GM19455 (cell line): ENCODE data around the gene ZFR.

Source experiments
- ATAC-seq: cut with Tn5 transposase; IDR thresholded peaks from one replicate; pipeline ENCODE4 v1.9.1; 2021; ENCODE audit not compliant: unreplicated experiment

ZFR gene

DNA sequence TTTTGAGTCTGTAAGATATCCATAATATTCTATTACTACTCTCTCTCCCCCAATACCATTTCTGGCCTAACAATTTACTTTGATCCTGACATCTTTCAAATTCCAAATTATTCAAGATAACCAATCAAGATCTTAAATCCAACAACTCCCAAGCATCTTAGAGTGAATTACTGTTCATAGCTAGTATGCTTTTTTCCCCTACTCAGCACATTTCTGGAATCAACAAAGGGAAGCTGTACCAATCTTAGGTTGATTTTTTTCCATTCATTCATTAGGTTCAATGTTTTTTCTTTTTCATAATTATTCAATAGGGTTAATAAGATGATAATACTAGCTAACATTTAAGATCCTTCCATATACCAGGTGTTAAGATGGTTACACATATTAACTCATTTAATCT lies 81.5 kb downstream of the ZFR start:
- ATAC-seq = no peak

- no peak for ATAC-seq
Observed at GRCh38 chr5:32362527-32362926, 82.0 kb downstream of the ZFR start.

DNA sequence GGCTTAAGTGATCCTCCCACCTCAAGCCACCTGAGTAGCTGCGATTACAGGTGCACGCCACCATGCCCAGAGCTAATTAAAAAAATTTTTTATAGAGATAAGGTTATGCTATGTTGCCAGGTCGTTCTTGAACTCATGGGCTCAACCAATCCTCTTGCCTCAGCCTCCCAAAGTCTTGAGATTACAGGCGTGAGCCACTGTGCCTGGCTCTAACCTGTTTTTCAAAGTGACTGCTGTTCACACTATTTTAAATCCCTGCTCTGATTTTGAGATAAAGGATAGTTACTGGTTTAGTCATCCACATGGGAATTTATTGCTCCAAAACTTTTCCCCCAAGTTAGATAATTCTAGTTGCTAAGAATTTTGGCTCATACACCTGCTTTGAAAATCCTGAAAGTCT lies 83.6 kb downstream of the ZFR start:
- ATAC-seq = no peak

- no peak for ATAC-seq
Observed at GRCh38 chr5:32358611-32359010, 85.9 kb downstream of the ZFR start.

- ATAC-seq = no peak
Observed at GRCh38 chr5:32357658-32358057, 86.9 kb downstream of the ZFR start.

GRCh38 chr5:32355686-32356085 lies 88.9 kb downstream of the ZFR start:
- ATAC-seq = no peak

- ATAC-seq = no peak
Observed at GRCh38 chr5:32353420-32353819, 91.1 kb downstream of the ZFR start.

DNA sequence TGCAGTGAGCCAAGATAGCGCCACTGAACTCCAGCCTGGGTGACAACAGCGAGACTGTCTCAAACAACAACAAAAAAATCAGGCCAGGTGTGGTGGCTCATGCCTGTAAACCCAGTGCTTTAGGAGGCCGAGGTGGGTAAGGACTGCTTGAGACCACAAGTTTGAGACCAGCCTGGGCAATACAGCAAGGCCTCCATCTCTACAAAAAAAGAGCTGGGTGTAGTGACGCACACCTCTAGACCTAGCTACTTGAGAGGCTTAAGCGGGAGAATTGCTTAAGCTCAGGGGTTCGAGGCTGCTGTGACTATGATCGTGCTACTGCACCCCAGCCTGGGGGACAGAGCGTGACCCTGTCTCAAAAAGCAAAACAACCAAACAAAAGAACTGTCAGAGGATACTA lies 91.9 kb downstream of the ZFR start:
- ATAC-seq = no peak

GRCh38 chr5:32346869-32347268 lies 97.7 kb downstream of the ZFR start:
- no peak for ATAC-seq

DNA sequence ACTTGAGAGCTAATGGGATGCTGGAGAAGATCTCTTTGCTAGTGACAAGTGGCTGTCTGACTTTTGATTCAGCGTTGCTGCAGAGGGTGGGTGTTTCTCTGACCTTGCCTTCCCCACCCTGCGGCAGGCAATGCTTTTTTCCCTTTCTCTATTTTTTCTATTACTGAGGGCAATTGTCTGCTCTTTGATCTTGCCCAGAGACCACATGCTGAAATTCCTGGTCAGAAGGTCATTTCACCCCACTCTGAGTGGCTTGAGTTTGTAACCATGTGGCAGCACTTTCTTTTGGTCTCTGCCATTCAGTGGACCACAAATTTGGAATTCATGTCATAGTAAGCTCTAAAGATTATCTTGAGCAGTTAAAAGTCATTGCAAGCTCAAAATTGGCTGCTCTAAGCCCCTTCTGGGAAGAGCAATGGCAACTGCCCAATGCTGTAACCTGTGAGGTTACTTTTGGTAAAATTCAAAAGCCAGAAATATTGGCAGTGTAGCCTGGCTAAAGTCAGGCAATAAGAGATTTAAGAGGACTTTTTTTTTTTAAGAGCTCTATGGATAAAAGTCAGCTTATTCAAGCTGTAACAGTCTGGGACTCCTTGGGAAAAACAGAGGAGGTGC lies 101.4 kb downstream of the ZFR start:
- no peak for ATAC-seq

DNA sequence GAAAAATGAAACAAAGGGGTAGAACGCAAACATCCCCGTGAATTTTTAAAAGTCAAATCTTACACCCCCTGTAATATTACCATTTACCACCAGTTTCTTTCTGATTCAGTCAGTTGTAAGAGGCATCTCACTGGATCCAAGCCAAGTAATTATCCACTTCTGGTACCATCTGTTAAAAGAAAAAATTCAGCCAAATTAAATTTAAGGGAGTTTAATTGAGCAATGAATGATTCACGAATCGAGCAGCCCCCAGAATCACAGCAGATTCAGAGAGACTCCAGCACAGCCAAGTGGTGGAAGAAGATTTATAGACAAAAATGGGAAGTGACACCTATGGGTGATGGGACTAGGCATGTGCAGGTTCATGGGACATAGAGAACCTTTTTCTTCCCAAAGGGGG lies 101.9 kb downstream of the ZFR start:
- no peak for ATAC-seq

DNA sequence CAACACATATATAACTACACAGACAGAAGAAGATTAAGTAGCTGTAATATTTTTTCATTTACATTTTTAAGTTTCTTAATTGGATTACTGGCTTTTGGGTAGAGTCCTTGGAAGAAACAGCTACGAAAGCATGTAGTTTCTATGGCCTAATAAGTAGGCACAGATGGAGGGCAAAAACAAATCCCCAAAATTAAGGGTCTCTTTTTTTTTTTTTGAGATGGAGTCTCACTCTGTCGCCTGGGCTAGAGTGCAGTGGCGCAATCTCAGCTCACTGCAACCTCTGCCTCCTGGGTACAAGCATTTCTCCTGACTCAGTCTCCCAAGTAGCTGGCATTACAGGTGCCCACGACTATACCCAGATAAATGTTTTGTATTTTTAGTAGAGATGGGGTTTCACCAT lies 104.7 kb downstream of the ZFR start:
- ATAC-seq = no peak

GRCh38 chr5:32339198-32339597 lies 105.3 kb downstream of the ZFR start:
- no peak for ATAC-seq

- no peak for ATAC-seq
Observed at GRCh38 chr5:32332966-32333365, 111.6 kb downstream of the ZFR start.

GRCh38 chr5:32332361-32332760 lies 112.2 kb downstream of the ZFR start:
- ATAC-seq = no peak

DNA sequence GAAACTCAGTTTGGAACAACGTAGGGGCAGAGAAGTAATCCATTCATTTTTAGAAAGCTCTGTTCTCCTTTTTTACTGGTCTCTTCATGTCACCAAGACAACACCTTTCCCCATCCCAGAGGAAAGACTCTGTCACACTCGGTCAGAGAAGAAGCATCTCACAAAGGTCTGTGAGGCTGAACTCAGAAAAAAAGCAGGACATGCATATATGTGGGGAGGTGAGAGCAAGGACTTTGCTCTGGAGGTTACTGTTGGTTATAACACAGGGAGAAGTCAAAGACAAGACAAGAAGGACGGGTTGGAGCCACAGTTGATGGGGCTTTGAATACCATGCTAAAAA lies 112.6 kb downstream of the ZFR start:
- ATAC-seq = no peak

DNA sequence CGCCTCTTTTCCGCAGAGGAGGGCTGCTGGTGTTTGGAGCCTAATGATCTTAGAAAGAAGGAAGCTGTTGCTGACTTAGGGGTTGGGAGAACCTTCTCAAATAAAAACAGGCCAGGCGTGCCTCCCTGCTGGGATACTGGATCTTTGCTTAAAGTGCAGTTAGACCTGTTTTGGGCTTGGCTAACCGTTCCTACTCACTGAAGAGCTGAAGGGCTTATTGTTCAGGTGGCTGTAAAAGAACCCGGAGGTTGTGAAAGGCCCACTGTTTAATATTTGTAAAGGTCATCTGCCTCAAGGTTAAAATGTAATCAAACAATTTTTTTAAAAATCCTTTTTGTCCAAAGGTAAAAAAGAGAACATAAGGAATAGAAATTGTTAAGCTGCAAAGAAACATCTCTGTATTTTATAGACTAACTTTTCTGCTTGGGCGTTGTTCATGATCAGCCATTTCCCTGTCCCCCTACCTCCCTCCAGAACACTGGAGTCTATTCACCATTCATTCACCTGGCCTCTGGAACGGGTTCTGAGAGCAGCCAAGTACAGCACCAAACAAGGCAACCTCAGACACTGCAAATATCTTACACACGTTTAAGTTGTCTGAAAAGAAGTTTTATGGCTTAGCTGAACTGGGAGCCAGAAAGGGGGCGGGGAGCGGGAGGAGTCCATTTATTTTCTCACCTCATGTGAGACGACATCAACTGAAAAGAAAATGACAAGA lies 113.2 kb downstream of the ZFR start:
- ATAC-seq = no peak

- ATAC-seq = no peak
Observed at GRCh38 chr5:32330126-32330971, 114.2 kb downstream of the ZFR start.

DNA sequence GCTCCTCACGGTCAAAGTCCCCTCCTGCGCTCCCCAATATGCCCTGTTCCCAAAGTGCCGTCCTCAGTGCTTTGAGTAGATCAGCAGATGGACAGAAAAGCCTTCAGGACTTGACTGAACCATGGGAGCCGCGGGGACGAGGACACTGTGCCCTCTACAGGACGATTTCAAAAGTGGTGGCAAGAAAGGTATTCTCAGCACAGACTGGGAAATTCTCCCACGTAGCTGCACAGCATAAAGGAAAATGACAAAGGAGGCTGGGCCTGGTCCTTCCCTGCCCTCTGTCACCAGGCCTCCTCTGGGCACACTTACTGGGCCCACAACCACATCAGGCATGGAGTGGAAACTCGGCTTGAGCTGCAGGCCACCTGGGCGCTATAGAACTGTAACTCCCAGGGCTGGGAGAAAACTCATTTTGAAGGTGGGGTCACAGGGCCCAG lies 115.1 kb downstream of the ZFR start:
- ATAC-seq = peak; percentile 83

- ATAC-seq = no peak
Observed at GRCh38 chr5:32326216-32326772, 118.2 kb downstream of the ZFR start.

- ATAC-seq = no peak
Observed at GRCh38 chr5:32325616-32326015, 118.9 kb downstream of the ZFR start.

DNA sequence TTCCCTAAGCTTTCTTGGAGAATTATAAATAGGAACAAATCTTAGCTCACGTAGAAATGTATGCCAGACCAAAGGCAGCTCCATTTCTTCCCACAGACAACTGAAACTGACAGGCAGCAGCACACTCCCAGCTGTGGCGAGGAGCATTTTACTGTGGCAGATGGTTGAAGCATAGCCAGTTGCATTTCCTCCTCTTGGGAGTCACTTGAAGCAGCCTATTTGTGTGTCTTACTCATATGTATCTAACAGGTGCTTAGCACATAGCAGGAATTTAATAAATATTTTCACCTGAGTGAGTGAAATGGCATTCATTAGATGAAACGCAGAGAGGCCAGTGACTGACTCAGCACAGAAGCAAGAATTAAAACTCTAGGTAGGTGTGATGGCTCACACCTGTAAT lies 119.5 kb downstream of the ZFR start:
- ATAC-seq = peak; percentile 58
